GM06990 (cell line): ENCODE results near the gene RNF133.

Source experiments
- DNase-seq: peaks from one replicate; pipeline ENCODE4 v3.0.0-alpha.2; 2011; ENCODE audit not compliant: insufficient read length; ENCODE audit errors: extremely low read depth
- H3K27me3 ChIP-seq: replicated peaks from 2 replicates; pipeline ENCODE4 v1.6.0; 2011; ENCODE audit warnings: low read length; ENCODE audit not compliant: control insufficient read depth, insufficient read depth
- H3K36me3 ChIP-seq: 2 replicates; pipeline ENCODE4 v1.5.1; 2011; ENCODE audit warnings: low read length; ENCODE audit not compliant: control insufficient read depth, insufficient read depth
- H3K4me3 ChIP-seq: replicated peaks from 2 replicates; pipeline ENCODE4 v1.5.1; 2011; ENCODE audit warnings: low read depth, mild to moderate bottlenecking, control low read depth, low read length
- TF ChIP-seq, protein P1 (sequence below): IDR thresholded peaks from 2 replicates; pipeline ENCODE4 v1.5.1; 2011; ENCODE audit warnings: low read length, control low read depth, mild to moderate bottlenecking, inconsistent platforms; ENCODE audit not compliant: insufficient read depth, poor library complexity, severe bottlenecking

RNF133 gene

GRCh38 chr7:122702872-122703510 is 4.1 kb upstream of the RNF133 start, which contains the start of gene RNF148:
Gene RNF148, minus strand, starts transcription at chr7:122702922. Its CDS starts 172 bp downstream, at chr7:122702750.
- no peaks in the 10 kb centered on the region for H3K36me3 ChIP-seq
- H3K4me3 ChIP-seq = no peak within 1 kb of the TSS
- TF ChIP-seq, protein P1, sequence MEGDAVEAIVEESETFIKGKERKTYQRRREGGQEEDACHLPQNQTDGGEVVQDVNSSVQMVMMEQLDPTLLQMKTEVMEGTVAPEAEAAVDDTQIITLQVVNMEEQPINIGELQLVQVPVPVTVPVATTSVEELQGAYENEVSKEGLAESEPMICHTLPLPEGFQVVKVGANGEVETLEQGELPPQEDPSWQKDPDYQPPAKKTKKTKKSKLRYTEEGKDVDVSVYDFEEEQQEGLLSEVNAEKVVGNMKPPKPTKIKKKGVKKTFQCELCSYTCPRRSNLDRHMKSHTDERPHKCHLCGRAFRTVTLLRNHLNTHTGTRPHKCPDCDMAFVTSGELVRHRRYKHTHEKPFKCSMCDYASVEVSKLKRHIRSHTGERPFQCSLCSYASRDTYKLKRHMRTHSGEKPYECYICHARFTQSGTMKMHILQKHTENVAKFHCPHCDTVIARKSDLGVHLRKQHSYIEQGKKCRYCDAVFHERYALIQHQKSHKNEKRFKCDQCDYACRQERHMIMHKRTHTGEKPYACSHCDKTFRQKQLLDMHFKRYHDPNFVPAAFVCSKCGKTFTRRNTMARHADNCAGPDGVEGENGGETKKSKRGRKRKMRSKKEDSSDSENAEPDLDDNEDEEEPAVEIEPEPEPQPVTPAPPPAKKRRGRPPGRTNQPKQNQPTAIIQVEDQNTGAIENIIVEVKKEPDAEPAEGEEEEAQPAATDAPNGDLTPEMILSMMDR = no peak
- H3K27me3 ChIP-seq = no peaks in the 10 kb centered on the region
- DNase-seq = no peak

- no peak overlapping the region for H3K4me3 ChIP-seq
- TF ChIP-seq, protein P1 = no peak
Observed at GRCh38 chr7:122695816-122696215, 3.1 kb downstream of the RNF133 start.

DNA sequence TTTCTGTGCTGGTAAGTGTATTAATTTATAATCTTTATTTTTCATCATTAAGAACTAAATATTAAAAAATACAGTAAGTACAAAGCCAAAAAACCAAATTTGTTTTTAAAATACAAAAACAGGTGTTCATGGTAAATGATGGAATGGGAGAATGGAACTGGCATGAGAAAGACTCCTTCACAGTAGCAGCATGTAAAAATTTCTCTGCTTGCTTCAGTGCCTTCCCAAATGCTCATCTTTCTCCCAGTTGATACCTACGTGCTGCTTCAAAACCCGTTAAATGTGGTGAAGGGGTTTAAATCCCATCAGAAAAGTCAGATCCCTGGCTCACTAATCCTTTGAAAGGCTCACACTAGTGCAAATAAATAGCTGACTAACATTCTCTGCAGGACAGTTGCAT is 4.2 kb downstream of the RNF133 start:
- Histone ChIP-seq H3K4me3 (no peak overlapping the region), H3K27me3 (no peaks in the 10 kb centered on the region), H3K36me3 (no peaks in the 10 kb centered on the region)
- TF ChIP-seq, protein P1 = no peak
- DNase-seq = no peak

More at GRCh38 chr7:122695816-122696215, 3.1 kb downstream of the RNF133 start:
- H3K27me3 ChIP-seq = no peaks in the 10 kb centered on the region
- DNase-seq = no peak
- H3K36me3 ChIP-seq = no peaks in the 10 kb centered on the region

- no peaks in the 10 kb centered on the region for H3K27me3 ChIP-seq
- no peak overlapping the region for H3K4me3 ChIP-seq
- no peaks in the 10 kb centered on the region for H3K36me3 ChIP-seq
- no peak for DNase-seq
- TF ChIP-seq, protein P1 = no peak
Observed at GRCh38 chr7:122692769-122693309, 6.1 kb downstream of the RNF133 start.

DNA sequence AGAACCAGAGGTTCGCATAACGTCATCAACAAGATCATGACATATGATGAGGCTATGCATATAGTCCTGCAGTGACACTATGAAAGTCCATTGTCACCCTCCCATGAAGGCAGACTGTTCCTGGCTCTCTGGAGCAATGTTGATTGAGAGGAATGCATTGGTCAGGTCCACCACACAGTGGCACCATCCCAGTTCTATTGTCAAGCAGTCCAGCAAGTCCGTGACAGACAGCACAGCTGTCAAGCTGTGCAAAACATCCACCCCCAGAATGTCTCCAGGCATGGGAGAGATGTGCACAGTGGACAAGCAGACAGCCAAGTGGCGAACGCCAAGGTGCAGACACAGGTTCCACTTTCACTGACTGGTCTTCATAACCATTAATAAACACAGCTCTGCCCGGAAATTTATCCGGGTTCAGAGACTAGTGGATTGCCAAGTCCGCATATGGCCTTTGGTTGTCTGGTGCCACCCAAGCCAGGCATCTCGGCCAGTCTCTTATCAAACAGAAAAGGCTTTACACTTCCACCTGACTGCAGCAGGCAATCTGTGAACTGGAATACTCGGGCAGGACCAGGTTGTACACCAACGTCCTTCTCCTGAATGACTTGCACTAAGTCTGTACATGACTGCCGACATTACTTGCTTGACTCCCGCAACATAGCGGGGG is 7.2 kb downstream of the RNF133 start:
- H3K27me3 ChIP-seq = no peaks in the 10 kb centered on the region
- no peak overlapping the region for H3K4me3 ChIP-seq
- DNase-seq = no peak
- H3K36me3 ChIP-seq = no peaks in the 10 kb centered on the region
- TF ChIP-seq, protein P1 = no peak
